ENCODE data around the gene PPM1H.

The PPM1H gene

GRCh38 chr12:62866451-62867082 lies 68.4 kb downstream of the PPM1H start:
- DNase-seq: no peak

DNA sequence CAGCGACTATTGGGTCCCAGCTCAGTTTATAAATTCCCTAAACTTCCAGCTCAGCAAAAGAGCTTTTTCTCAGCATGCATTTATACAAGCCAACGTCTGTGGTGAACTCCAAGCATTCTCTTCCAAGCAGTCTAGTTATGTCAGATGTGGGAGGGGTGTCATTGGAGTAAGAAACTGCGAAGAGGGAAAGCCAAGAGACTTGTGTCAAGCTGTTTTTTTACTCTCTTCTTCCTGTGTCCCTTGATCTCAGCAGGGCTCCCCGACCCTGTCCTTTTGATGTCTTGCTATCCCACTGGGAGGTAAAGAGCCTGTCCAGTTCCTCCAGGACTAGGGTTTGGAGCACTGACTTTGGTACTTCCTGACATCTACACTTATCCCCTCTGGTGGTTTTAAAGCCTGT lies 69.0 kb downstream of the PPM1H start:
- no peak for DNase-seq

DNA sequence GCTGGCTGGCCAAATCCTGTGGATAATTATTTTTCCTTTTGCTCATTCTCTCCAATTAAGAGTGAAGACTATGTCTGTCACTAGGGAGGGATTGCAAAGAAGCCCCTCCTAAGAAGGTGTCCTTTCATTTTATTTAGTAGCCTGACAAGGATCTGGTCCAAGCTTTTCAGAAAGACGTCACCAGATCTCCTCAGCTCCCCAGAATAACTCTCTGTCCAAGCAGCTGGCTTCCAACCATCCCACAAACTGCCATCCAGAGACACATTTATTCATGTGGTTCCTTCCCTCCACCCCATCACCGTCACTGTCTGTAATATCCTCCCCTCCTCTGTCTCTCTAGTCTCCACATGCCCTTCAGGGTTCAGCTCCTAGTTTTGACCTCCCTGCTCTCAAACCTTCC lies 69.9 kb downstream of the PPM1H start:
- no peak for DNase-seq

DNA sequence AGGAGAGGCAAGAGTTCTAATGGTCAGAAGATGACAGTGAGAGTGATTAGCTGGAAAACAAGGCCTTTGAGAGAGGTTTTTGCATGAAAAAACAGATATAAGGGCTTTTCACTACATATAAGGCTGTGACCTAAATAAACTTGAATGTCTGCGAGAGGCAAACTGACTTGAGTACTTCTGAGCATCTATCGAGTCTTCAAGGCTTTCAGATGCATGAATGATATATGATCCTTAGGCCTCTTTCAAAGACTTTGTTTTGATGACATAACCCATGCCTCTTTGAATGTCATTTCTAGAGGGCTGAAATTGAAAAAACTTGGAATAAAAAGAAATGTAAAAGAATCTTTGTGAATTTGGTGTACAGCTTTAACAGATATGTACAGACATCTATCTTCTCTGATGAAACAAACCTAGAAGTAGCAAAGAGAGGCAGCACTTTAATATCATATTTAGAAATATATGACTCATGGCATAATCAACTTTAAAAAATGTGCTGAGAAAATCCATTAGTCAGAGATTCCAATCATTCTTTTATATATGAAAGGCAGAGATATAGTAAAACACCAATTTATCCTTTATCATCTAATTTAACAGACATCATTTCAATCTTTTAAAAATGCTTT lies 72.6 kb downstream of the PPM1H start:
- DNase-seq: no peak

DNA sequence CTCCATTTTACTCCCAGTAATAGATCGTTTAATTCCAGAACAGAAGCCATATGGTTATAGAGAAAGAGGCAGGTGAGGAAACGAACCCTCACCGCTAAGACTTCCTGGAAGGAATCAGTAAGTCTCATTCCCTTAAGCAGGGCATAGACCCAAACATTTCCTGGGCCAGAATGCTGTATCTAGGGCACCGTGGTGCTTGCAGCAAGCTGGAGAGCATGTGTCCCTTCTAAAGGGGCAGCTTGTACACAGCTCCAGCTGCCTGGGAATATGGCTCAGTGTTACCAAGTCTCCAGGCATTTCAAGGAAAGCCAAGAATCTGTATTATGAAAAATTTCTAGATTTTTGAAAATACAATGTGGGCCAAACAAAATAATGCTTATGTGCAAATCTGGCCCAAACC lies 73.4 kb downstream of the PPM1H start:
- no peak for DNase-seq

- no peak for DNase-seq
Observed at GRCh38 chr12:62860501-62861411, 74.2 kb downstream of the PPM1H start.

DNA sequence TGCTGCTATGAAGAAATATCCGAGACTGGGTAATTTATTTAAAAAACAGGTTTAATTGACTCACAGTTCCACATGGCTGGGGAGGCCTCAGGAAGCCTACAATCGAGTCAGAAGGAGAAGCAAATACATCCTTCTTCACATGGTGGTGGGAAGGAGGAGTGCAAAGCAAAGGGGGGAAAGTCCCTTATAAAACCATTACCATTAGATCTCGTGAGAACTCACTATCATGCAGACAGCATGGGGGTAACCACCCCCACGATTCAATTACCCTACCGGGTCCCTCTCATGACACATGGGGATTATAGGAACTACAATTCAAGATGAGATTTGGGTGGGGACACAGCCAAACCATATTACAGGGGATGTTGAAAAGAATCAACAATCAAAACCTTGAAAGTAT lies 74.9 kb downstream of the PPM1H start:
- no peak for DNase-seq

GRCh38 chr12:62859321-62859737 lies 75.6 kb downstream of the PPM1H start:
- no peak for DNase-seq

DNA sequence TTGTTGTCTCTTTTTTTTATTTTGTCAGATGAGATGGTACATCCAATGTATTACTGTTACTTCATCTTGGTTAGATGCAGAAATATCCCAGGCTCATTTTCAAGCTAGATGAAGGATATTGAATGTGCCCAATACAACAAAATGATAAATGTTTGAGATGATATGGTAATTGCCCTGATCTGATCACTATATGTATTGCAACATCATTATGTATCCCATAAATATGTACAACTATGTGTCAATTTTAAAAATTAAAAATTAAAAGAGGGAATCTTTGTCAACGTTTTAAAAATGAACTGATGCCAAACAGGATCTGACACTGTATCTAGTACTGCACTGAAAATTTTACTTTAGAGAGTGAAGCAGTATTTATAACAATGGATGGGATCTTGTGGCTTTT lies 78.5 kb downstream of the PPM1H start:
- DNase-seq: no peak

DNA sequence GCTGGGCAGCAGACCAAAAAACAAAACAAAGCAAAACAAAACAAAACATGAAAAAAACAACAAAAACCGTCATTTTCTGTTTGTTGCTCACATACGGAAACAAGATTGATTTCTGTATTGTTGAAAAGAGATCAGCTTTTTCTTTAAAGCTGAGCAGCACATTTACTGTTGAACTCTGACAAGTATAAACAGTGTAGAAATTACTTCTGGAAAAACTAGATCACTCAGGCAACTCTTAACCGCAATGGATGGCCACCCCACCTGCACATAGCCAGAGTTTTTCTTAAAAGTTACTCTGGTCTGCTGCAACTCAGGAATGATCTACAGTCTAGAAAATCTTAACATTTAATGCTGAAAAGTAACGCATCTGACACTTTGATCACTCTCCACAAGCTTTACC lies 80.9 kb downstream of the PPM1H start:
- no peak for DNase-seq

- DNase-seq: no peak
Observed at GRCh38 chr12:62849398-62849797, 85.6 kb downstream of the PPM1H start.

GRCh38 chr12:62848418-62848817 lies 86.5 kb downstream of the PPM1H start:
- DNase-seq: no peak

GRCh38 chr12:62847709-62848108 lies 87.2 kb downstream of the PPM1H start:
- DNase-seq: no peak

GRCh38 chr12:62846491-62846890 lies 88.5 kb downstream of the PPM1H start:
- no peak for DNase-seq

DNA sequence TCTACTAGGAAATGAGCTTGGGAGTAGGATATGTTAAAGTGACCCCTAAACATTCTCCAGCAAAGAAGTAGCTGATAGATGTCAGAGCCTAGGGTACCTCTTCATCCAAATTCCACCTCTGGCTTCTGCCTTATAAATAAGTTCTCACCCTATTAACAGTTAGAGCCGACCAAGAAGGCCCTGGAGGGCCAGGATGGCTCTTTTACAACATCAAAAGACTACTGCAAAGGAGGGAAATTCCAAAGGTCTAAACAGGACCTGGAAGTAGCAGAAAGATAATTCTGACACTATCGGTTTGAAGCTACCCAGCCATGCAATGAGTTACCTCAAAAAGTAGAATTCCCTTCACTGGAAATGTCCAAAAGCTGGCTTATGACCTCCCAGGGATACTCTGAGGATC lies 90.0 kb downstream of the PPM1H start:
- DNase-seq: no peak

DNA sequence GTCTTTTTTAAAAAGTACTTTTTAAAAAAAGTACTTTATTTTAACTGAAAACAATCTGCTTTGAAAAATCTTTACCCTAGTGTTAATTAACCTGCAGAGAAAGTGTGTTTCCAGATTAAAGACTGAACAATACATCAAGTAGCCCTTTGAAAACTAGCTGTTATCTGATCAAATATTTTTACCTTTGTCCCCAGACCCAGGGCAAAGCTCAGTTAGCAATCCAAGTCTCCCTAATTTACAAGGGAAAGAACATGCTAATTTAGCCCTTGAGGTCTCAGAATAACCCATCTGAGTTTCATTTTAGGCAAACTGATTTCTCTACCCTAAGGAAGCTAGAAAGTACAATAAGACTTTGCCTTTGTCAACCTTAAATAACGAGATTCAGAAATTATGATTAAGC lies 91.2 kb downstream of the PPM1H start:
- DNase-seq: no peak

DNA sequence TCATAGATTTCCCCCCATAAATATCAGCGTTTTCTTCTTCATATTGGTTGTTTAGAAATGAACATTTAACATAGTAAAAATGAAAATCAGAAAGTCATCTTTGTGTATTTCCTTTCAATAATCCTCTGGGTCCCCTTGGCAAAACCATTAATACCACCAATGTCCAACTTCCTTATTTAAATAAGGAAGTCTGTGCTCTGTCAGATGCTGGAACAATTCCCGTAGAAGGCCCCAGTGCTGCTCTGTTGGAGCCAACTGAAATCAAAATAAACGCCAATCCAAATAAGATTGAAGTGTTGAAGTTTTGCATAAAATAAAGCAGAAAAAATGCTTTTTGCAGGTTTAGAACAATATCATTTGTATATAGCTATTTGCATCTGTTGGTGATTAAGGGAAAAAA lies 93.1 kb downstream of the PPM1H start:
- DNase-seq: no peak

GRCh38 chr12:62840806-62841205 lies 94.1 kb downstream of the PPM1H start:
- no peak for DNase-seq

DNA sequence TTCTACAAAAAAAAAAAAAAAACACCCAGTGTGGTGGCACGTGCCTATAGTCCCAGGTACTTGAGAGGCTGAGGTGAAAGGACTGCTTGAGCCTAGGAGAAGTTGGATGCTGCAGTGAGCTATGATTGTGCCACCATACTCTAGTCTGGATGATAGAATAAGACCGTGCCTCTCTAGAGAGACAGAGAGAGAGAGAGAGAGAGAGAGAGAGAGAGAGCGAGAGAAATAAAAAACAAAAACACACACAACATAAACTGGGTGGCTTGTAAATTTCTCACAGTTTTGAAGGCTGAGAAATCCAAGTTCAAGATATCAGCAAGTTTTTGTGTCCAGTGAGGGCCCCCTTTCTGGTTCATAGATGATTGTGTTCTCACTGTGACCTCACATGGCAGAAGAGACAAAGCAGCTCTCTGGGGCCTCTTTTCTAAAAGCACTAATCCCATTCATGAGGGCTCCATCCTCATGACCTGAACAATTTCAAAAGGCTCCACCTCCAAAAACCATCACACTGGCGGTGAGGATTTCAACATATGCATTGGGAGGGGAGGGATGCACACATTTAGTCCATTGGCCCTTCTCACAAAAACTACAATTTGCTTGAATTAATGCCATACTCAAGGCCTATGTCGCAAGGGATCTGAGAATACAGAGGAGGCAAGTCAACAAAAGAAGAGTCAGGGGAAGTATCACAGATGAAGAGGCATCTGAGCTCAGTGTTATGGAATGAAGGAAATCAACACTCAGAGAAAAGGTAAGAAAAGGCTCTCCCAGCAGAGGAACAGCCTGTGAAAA lies 94.9 kb downstream of the PPM1H start:
- DNase-seq: no peak

DNA sequence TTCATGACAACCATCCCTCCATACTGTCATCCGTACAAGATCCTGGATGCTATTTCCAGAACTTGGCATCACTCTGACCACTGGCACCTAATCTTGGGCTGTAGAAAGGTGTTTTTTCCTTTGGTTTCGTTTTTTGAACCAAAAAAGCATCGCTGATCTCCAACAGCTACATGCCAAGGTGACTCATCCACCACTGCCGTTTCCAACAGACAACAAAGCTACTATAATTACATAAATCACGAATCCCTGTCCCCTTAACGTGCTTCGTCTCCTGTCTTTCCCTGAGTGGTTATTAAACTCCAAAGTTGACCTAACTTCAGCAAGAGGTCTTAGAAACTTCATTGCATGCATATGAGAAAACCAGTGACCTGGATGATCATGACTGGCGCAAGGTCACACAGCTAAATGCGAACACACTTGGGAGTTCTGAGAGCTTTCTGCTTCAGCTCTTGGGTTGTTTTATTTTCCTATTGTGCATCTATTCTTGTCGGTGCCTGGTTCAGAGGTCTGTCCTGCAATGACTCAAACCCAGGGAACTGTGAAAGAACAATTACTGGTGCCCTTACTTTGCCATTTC lies 99.9 kb downstream of the PPM1H start:
- no peak for DNase-seq

DNA sequence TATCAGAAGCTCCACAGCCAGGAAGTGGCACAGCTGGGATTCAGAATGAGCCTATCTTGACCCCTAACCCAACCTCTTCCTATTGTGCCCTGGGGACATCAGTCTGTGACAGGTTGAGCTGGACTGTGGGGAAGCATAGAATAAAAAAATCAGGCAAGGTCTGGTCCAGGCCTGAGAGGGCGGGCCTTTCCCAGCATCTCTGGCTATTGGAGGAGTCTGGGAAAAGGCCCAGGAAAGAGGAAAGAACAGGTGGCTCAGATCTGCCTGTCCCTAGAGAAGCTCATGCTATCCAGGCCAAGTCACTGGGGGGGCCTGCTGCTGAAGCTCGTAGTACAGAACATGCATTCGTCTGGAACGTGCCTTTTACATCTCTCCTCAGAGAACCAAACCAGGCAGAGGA lies 100.5 kb downstream of the PPM1H start:
- DNase-seq: no peak

DNA sequence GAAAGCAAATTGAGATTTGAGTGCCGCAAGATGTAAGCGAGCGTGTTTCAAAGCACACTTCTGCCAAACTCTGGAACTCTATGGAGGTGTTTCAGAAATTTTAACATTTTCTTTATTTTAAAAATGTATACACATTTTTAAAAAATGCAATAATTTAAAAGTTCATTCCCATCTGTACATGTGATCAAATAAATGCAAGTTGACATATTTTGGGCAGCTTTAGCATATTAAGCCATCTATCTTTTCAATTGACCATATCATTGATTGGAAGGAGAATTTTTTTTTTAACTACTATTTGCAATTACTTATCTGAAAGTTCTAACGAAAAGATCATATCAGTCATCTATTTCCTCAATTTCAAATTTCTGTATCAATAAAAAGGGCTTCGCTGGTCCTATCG lies 101.3 kb downstream of the PPM1H start:
- DNase-seq: no peak

- no peak for DNase-seq
Observed at GRCh38 chr12:62832558-62832957, 102.4 kb downstream of the PPM1H start.
